ENCODE data around the gene USP37.
A peak's percentile ranks its signal among the peaks of the same experiment; 100 is the strongest.

Gene USP37

GRCh38 chr2:218427741-218428140 is 140.4 kb downstream of the USP37 start:
- DNase-seq: no peak

- DNase-seq: no peak
Measured at GRCh38 chr2:218425531-218425930, 142.6 kb downstream of the USP37 start.

GRCh38 chr2:218423584-218423983 is 144.6 kb downstream of the USP37 start:
- no peak for DNase-seq

- no peak for DNase-seq
Measured at GRCh38 chr2:218422403-218423086, 145.6 kb downstream of the USP37 start.

GRCh38 chr2:218421027-218421426 is 147.1 kb downstream of the USP37 start:
- no peak for DNase-seq

- no peak for DNase-seq
Measured at GRCh38 chr2:218419630-218420216, 148.4 kb downstream of the USP37 start.

- no peak for DNase-seq
Measured at GRCh38 chr2:218418717-218419458, 149.3 kb downstream of the USP37 start, which contains the start of gene VIL1. VIL1 (plus strand) TSS chr2:218419123; CDS start chr2:218423779, 4,656 bp downstream.

GRCh38 chr2:218418321-218418716 is 149.8 kb downstream of the USP37 start:
- DNase-seq: no peak

- no peak for DNase-seq
Measured at GRCh38 chr2:218407717-218408116, 160.4 kb downstream of the USP37 start.

- no peak for DNase-seq
Measured at GRCh38 chr2:218406949-218407618, 161.1 kb downstream of the USP37 start.

- peak; percentile 95 for DNase-seq
Measured at GRCh38 chr2:218406209-218406948, 161.8 kb downstream of the USP37 start.

GRCh38 chr2:218405746-218406208 is 162.4 kb downstream of the USP37 start:
- DNase-seq: no peak

- no peak for DNase-seq
Measured at GRCh38 chr2:218405086-218405745, 162.9 kb downstream of the USP37 start.

GRCh38 chr2:218404351-218405085 is 163.6 kb downstream of the USP37 start:
- DNase-seq: no peak

GRCh38 chr2:218403810-218404209 is 164.3 kb downstream of the USP37 start:
- DNase-seq: no peak

- DNase-seq: no peak
Measured at GRCh38 chr2:218402911-218403411, 165.2 kb downstream of the USP37 start.

GRCh38 chr2:218402491-218402901 is 165.7 kb downstream of the USP37 start:
- DNase-seq: no peak

- DNase-seq: no peak
Measured at GRCh38 chr2:218401890-218402289, 166.3 kb downstream of the USP37 start.

- no peak for DNase-seq
Measured at GRCh38 chr2:218400930-218401881, 166.9 kb downstream of the USP37 start.
